ENCODE data around the gene MATCAP1.

DNA sequence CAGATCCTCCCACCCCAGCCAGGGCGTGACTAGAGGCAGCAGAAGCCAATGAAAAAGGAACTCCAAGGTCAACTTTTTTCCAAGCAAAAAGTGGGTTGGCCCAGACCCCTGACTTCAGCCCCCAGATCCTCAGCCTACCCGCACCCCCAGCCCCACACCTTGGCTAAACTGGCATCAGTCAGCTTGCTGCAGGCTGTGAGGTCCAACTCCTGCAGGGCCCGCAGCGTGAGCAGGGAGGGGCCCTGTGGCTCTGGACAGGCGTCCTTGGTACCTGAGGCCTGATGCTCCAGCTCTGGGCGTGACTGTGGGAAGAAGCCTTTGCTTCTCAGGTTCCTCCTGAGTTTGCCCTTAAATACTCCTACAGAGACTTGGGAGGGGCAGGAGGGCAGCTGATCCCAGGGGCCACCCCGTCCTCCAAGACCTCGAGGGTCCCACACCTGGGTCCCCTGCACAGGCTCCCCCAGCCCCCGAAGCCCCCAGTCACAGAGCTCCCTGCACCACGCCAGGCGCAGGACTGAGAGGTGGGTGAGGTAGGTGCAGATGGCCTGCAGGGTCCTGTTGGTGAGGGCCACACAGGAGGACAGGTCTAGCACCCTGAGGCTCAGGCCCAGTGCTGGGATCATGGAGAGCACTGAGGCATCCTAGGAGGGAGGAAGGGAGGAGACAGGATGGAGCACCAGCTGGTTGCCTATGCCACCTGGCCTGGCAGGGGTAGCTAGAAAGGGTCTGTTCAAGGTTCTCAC, 24.6 kb upstream of the MATCAP1 start:
- no peak for TF ChIP-seq POLR2A (IDR thresholded peaks at IDR 0.05)
- TF ChIP-seq, protein P1, sequence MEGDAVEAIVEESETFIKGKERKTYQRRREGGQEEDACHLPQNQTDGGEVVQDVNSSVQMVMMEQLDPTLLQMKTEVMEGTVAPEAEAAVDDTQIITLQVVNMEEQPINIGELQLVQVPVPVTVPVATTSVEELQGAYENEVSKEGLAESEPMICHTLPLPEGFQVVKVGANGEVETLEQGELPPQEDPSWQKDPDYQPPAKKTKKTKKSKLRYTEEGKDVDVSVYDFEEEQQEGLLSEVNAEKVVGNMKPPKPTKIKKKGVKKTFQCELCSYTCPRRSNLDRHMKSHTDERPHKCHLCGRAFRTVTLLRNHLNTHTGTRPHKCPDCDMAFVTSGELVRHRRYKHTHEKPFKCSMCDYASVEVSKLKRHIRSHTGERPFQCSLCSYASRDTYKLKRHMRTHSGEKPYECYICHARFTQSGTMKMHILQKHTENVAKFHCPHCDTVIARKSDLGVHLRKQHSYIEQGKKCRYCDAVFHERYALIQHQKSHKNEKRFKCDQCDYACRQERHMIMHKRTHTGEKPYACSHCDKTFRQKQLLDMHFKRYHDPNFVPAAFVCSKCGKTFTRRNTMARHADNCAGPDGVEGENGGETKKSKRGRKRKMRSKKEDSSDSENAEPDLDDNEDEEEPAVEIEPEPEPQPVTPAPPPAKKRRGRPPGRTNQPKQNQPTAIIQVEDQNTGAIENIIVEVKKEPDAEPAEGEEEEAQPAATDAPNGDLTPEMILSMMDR (IDR thresholded peaks at IDR 0.05), result no peak

All from heart left ventricle (tissue), 13 donors.